GM10266 (cell line): ENCODE measurements around the gene HOATZ.

Experiments used
- DNase-seq: peaks from one replicate; pipeline ENCODE4 v3.0.0; 2012; ENCODE audit errors: extremely low spot score
- TF ChIP-seq, protein P1 (sequence below): IDR thresholded peaks from 2 replicates; pipeline ENCODE4 v1.5.1; 2012; ENCODE audit warnings: mild to moderate bottlenecking, low read depth; ENCODE audit not compliant: control insufficient read depth, insufficient read depth; ENCODE audit errors: missing control alignments

The HOATZ gene

DNA sequence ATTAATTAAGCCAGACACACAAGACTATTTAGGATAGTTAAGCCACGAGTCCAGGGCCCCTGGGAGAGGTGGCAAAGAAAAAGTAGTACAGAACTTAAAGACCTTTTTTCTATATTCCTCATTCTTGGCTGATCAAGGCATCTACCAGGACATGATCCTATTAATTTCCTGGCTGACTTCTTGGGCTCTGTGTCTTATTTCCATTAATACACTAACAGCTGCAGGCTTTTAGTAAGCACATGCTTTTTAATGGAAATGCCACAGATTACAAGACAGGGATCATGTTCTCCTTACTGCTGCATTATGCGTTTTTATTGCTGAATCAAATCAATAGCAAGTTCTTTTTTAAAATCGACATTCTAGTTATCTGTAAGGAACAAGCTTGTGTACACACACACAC is 37.6 kb upstream of the HOATZ start:
- TF ChIP-seq, protein P1, sequence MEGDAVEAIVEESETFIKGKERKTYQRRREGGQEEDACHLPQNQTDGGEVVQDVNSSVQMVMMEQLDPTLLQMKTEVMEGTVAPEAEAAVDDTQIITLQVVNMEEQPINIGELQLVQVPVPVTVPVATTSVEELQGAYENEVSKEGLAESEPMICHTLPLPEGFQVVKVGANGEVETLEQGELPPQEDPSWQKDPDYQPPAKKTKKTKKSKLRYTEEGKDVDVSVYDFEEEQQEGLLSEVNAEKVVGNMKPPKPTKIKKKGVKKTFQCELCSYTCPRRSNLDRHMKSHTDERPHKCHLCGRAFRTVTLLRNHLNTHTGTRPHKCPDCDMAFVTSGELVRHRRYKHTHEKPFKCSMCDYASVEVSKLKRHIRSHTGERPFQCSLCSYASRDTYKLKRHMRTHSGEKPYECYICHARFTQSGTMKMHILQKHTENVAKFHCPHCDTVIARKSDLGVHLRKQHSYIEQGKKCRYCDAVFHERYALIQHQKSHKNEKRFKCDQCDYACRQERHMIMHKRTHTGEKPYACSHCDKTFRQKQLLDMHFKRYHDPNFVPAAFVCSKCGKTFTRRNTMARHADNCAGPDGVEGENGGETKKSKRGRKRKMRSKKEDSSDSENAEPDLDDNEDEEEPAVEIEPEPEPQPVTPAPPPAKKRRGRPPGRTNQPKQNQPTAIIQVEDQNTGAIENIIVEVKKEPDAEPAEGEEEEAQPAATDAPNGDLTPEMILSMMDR = no peak
- no peak for DNase-seq

DNA sequence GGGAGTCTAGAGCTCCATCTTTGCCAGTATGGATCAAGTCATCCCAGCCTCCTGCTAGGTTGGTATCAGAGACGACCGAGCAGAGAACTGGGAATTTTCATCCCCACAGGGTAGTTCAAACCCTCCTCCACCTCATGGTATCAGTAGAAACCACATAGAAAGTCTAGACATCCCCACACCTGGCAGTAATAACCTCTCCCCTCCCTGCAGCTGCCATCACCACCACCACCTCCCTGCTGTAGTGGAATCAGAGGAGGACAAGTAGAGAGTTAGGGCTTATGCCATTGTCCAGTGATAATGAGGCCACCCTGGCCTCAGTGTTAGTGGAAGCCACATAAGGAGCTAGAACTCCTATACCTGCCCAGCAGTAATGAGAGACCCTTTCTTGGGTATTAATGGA is 36.7 kb upstream of the HOATZ start:
- no peak for DNase-seq
- TF ChIP-seq, protein P1 = no peak

DNA sequence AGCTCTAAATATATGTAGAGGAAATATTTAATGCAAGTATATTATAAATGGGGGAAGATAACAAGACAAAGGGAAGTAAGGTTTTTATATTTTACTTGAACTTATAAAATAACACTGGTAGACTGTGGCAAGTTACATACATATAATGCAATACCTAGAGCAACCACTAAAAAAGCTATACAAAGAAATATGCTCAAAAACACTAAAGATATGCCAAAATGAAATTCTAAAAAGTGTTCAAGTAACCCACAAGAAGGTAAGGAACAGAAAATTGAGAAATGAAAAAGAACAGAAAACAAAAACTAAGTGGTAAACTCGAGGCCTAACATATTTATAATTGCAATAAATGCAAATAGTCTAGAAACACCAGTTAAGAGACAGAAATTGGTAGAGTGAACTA is 34.9 kb upstream of the HOATZ start:
- TF ChIP-seq, protein P1 = no peak
- no peak for DNase-seq

DNA sequence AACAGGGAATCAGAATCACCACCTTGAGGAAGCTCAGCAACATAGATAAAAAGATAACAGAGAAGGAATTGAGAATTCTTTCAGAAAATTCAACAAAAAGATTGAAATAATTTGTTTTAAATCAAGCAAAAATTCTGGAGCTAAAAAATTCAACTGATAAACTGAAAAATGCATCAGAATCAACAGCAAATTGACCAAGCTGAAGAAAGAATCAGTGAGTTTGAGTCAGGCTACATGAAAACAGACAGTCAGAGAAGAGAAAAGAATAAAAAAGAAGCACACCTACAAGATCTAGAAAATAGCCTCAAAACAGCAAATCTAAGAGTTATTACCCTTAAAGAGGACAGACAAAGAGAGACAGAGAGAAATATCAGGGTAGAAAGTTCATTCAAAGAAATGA is 31.1 kb upstream of the HOATZ start:
- DNase-seq = no peak
- TF ChIP-seq, protein P1 = no peak

DNA sequence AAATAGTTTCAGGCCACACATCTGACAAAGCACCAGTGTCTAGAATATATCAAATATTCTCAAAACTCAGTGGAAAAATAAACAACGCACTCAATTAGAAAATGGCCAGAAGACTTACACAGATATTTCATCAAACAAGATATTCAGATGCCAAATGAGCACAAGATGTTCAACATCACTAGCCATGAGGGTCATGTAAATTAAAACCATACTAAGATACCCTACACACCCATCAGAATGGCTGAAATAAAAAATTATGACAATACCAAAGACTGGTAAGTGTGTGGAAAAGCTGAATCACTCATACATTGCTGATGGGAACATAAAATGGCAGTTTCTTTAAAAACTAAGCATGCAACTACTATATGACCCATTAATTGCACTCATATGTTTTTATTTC is 24.1 kb upstream of the HOATZ start:
- DNase-seq = no peak
- TF ChIP-seq, protein P1 = no peak

DNA sequence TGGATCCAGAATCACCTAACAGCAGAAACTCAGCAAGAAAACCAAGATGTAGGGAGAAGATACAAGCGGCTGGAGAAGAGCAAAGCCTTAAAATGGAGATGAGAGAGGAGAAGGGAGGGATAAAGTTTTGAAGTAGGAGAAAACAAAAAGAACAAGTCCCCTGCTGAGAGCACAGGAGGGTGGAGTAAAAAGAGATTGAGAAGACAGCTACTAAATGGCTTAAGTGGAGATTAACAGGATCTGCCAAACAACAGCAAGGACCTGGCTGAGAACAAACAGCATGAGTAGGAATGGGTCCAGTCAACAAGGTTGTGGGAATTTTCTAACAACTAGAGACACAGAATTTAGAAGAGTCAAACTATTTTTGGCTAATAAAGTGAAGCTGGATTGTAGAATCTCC is 20.5 kb upstream of the HOATZ start:
- TF ChIP-seq, protein P1 = no peak
- DNase-seq = no peak

DNA sequence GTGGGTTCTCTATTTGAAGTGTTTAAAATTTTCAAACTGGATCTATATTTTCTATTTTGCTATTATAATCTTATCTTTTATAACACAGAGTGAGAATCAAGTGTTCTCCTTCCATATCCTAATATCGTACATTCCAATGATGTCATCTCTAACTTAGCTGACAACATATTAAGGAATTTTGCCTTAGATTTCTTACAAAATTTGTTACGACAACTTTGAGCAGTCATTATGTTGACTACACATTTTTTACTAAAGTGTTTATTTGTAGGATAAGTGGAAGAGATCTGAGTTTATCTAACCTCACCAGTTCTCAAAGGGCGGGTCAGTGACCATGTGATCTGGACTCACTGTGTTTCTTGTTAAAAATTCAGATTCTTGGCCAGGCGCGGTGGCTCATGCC is 15.1 kb upstream of the HOATZ start:
- DNase-seq = no peak
- TF ChIP-seq, protein P1 = no peak
